NCI-H2029 (cell line): ENCODE results near the gene FAM76B.

ENCODE experiments used
- DNase-seq: peaks from one replicate; lab custom pipeline; 2025; lab: John Stamatoyannopoulos, UW

The FAM76B gene

DNA sequence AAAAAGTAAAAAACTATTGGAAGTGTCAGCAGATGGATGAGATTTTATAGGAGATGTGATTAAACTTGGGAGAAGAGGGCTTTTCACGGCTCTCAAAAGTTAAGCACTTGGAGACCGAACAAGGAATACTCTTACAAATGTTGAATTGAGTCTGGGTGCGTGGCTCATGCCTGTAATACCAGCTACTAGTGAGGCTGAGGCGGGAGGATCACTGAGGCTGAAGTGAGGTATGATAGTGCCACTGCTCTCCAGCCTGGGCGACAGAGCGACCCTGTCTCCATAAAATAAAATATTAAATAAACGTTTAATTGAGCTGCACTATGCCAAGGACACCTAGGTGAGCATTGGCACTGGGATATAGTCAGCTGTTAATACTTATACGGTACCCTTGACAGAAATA is 2.6 kb upstream of the FAM76B start:
- no peak for DNase-seq

DNA sequence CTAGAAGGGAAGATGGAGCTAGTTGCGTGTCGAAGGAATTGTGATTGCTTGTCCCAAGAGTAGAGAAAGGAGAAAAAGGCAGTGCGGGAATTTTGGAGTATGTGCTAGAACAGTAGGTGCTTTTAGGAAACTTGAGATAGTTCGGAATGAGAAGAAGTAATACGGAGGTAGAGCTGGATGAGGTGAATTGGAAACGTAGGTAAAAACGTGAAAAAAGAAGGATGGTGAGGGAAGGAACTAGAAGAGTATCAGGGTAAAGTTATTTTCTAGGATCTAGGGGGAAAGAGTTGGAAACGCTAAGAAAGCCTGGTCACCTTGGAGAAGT is 2.1 kb upstream of the FAM76B start:
- no peak for DNase-seq

DNA sequence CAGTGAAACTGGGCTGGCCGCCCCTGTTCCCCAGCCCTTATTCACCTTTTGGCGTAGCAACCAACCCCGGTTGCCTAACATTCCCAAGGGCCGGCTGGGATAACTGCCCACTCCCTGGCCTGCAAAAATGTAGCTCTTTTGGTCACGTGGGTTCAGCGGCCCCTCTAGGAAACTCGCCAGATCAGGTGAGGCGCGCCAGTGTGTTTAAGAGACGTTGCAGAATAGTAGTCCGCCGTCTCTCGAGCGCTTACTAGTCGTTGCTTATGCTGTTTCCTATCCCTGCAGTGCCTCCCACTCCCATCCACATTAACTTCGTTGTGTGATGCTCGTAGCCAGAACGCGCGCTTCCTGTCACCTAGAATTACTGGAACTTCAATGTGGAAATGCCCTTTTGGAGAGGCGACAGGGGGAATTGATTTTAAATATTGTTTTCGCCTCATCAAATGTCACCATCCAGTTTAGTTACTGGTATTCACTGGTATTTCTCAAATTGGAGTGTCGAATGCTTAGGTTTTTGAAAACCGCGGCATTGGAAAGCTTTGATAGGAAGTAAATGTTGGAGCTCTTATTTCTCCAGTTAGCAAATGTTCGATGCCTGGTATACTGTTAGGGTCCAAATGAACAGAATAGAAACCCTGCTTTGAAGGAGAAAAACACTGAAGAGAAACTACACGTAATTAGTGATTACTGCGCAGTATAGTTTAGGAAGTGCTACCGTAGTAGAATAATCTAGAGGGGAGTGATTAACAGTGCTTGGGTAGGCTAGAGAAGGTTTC is 1.5 kb upstream of the FAM76B start:
- peak; percentile 25 for DNase-seq

DNA sequence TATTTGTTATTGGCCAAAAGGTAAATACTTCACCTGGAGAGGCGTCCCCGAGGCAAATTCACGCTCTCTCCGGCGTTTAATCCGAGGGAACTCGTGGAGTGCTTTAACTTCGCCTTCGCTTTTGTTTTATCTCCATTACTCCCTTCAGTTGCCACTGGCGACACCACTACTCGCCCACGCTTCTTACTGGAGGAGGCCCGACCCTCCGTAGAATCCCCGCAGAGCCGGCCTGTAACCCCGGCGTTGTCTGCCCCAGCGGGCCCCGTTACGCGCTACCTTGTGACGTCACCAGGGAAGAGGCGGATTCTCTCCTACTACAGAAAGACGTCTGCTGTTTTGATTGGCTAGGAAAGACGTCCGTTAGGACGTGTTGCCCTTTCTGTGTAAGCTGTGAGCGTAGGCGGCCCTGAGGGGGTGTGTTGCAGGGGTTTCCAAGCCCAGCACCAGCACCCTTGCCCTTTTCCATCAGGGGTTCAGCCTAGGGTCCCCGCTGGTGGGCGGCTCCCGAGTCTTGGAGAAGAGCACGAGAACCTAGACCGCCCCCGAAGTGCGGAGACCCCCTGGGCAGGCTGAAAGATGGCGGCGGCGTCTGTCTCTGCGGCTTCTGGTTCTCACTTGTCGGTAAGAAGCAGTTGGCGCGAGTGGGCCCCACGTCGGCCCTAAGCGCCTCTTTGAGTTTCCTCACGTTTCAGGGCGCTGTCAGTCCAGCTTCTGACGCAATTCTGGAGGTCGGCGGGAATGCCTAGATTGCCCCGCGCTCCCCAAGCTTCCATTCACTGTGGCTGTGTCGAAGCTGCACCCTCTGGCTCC is 746 bp upstream of the FAM76B start, which contains the start of gene CEP57:
Gene CEP57, plus strand, starts transcription at position 376 of the 810 bp plus-strand sequence. Its CDS starts 201 bp downstream, at position 577.
- peak; percentile 97 for DNase-seq

DNA sequence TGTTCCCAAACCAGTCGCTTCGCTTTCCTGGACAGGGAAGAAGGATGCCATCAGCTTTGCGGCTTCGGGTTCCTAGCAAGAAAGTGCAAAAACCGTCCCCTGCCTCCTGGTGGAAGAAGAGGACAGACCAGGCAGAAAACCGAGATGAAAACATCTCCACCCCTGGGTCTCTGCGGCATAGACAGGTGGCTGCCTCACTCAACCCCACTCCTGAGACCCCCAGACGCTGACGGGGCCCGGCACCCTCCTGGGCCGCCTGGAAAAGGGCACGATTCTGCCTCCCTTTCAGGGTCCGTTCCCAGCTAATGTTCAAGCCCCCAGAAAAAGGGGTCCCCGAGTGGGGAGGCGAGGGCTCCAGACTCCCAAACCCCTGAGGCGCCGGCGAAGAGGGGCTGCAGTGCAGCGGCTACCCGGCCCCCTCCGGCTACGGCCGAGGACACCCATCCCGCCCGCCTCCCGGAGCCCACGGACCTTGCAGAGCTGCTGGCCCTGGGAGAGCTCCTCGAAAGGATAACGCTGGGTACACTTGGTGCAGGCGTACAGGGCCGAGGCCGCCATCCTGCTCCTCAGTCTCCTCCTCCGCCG is 569 bp downstream of the FAM76B start:
- DNase-seq, result no peak

DNA sequence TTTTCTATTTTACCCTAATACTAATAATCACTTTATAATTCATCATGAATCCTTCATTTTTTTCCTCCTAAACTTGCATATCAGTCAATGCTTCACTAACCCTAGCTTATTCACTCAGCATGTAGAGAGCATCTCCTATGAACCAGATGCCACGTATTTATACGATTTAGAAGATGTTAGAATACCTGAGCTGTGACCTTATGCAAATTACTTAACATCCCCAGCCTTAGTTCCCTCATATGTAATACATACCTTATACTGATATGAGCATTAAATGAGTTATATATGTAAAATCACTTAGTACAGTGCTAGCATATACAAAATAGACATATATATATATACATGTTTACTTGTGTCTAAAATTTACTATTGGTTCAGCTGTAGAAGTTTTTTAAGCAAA is 9.0 kb downstream of the FAM76B start:
- DNase-seq, result no peak

DNA sequence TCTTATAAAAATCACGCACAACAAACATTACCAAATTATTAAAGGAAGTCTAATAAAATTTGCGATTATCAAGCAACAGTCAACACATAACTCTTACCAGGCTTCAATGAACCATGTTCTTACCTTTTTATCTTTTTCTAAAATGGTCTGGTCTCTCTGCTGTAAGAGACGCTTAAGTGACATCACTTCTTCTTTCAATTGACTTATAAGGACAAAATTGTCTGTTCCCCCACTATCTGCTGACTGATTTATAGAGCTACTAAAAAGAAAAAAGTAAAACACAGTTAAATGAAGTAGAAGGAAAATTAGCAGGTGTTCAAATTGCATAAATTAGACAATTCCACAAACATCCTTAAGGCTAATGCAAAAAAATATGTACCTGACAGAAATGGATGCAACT is 10.9 kb downstream of the FAM76B start:
- DNase-seq, result no peak

DNA sequence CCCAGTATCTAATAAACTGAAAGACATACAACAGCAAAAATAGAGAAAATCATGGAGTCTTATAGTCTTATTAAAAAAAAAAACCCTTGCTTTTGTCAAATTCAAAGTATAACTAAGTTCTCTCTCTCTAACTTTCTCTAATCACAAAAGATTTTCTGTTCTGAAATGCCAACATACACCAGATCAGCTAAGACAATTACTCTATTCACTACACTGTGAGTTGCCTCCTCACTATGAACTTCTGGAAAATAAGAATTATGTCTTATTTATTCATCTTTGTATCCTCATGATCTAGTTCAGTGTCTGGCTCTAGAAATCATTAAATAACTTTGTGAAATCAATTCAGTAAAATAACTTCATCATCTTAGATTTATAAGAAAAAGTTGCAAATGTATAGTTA is 12.7 kb downstream of the FAM76B start:
- no peak for DNase-seq

DNA sequence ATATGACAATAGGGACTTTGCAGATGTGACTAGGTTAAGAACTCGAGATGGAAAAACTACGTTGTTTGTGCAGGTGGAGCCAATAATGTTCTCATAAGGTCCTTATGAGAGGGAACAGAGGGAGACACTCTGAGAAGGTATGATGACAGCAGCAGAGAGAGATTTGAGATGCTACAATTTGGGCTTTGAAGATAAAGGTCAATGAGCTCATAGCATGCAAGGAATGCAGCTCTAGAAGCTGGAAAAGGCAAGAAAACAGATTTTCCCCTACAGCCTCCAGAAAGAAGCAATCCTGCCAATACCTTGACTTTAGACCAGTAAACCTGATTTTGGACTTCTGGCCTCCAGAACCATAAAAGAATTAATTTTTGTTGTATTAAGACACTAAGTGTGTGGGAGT is 21.1 kb downstream of the FAM76B start:
- no peak for DNase-seq

DNA sequence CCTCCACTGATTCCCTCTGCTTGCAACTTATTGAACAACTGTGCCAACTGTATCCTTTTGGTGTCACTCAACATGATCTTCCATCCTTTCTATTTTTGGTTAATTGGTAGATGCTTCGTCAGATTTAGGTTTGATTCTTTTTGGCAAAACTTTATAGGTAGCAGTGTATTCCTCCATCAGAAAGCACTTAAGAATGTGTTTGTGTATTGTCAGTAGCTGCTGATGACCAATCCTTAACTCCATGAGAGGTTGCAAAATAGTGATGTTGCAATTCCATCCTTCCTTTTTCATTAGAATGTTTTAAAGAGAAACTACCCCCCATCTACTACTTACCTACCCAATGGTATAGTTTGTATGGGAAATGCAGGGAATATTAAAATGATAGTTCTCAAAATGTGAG is 22.1 kb downstream of the FAM76B start:
- DNase-seq, result no peak

DNA sequence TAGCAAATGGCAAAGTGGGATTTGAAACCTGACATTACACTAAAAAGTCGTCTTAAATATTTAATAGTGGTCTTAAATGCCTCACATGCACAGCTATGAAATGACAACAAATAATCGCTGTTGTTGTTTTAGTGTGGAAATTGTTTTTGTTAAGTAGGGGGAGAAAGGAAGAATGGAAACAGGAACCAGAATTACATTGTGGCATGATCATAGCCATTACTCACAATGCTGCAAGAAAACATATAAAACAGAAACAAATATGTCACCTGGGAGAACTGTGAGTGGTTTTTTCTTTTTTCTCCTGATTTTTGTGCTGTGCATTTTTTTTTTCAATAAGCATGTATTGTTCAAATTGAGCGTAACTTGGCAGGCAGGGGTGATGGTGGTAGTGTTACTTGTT is 22.9 kb downstream of the FAM76B start:
- DNase-seq, result no peak

DNA sequence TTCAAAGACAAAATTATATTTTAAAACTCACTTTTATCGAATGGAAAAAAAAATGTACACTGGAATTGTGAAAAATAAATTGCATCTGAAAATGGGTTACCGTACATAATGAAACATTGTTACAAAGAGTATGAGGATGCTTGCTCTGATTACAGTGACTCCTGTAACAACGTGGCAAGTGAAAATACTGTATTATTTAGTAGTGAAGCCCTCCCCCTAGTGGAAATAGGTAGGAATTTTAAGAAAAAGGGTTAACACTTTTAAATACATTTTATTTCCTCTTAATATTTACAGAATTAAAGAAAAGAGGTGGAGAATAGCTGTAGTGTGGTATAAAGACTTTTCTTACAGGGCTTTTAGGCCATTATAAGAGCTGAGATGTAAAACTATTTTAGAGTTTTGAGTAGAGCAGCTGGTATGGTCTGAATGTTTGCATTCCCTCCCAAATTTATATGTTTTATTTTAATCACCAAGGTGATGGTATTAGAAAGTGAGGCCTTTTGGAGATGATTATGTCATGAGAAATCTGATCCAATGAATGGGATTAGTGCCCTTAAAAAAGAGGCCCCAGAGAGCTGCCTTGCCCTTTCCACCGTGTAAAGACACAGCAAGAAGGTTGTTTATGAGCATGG is 25.2 kb downstream of the FAM76B start:
- DNase-seq, result peak; percentile 34

DNA sequence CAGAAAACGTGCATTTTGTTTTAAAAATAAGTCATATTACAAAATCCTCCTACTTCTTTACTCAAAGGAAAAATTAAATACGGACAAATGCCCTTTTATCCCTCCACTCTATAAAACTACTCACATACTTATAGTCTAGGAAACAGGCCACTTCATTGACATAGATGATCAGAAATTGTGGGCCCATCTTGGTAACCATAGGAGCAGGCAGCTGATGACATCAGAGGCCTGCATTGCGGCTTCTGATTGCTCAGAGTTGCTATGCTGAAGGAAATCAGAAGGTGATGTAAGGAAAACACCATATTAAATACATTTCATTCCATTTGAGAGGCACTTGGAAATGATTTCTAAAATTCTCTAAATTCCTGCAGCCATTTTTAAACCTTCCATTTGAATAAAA is 27.0 kb downstream of the FAM76B start:
- DNase-seq, result no peak

DNA sequence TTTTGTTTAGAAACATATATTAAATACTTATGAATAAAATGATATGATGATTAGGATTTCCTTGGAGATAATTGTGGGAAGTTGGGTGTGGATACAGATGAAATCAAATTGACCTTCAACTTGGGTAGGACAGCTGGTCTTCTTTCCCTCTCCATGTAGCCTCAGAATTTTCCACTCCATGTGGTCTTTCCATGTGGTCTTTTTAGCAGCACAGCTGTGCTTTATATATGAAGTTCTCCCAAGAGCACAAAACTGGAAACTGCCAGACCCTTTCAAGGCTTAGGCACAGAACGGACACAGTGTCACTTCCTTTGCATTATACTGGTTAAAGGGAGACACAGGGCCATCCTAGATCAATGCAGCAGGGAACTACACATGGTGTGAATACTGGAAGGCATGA is 28.6 kb downstream of the FAM76B start:
- DNase-seq, result no peak

DNA sequence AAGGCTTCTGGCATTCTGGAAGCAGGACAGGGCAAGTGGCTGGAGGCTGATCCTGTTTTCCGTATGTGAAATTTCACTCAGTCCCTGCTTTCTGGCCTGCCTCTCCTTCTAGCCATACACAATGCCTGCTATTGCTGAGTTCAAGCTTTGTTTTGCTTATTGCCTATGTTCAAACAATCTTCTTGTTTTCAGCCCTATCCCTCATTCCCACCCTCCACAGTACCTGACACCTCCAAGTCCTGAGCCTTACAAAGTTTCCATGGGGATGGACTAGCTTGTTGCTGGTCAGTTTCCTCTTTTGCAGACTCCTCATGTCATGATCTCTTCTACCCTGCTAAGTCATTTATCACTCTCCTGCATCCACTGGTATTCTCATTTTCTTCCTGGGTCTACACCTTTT is 38.1 kb downstream of the FAM76B start:
- DNase-seq, result no peak

DNA sequence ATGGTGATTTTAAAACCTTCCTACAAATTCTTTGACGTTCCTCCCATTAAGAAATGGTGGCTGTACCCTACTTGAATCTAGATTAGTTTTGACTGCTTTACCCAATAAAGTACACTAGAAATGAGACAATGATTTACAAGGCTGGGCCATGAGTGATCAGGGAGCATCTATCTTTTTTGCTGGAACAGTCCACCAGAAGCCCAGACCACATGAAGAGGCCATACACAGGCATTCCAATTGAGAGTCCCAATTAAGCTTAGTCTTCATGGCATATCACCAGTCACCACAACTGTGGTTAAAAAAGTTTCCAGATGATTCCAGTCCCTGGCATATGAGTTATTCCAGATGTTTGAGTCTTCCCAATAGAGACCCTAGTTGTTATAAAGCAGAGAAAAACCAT is 39.5 kb downstream of the FAM76B start:
- no peak for DNase-seq

DNA sequence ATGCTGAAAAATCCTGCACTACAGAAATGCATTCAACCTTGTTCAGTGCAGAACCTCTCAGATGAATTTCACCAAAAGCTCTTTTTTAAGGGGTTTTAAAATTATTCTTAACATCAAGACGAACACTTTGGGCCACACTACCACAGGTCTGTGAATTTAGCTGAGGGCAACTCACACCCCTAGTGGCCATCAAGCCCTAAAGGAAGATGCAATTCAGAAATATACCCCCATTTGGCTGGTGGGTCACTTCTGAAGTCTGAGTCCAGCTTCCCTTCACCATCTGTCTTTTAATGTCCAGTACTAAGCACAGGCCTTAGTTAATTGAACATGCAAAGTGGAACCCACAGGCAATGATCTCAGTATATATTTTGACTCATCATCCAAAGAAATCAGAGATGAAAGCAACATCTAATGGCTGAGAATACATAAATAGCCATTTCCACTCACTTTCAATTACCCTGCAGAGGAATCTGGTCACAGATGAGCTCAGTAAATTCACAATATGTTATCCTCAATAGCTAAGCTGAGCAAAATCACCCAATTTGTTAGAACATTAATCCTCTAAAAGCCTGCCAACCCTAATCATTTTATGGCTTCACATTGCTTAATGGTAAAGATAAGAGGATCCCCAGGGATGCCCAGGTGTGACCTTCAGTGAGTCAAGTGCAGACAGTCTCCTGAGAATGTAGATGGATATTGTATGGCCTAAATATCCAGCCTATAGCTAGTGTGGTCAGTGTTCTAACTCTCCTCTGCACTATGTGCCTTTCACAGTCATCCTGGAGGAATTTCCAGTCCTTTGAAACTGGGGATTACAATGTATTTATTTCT is 50.3 kb downstream of the FAM76B start:
- DNase-seq, result no peak

DNA sequence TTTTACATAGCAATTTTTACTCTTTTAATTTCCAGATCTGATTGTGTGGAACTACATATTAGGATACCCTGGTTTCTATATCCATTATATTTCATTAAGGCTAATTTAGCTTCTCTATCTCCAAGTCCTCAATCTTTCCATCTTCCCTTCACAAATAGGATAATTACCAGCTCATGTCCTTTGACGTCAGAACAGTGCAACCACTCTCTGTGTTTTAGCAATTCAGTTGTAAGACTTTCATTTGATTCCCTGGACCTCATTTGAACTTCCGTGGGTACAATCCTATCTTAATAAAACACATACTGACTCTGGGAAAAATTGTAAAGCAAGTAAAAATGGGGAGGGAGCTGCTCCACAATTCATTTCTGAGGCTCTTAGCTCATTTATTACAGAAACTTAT is 52.8 kb downstream of the FAM76B start:
- DNase-seq, result no peak

DNA sequence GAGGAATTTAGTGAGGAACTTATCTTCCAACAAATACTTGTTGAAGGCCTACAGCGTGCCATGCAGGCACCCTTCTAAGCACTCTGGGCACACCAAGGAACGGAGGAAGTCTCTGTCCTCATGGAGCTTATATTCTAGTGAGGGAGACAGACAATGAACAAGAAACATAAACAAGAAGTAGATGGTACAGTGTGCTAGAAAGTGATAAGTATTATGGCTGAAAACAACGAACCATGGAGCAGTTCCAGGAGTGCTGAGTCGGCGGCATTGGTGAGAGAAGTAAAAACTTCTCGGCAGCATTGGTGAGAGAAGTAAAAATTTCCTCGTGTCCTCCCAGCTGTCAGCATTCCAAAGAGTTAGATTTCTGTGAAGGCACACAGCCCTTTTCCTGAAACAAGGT is 53.2 kb downstream of the FAM76B start:
- DNase-seq, result no peak

DNA sequence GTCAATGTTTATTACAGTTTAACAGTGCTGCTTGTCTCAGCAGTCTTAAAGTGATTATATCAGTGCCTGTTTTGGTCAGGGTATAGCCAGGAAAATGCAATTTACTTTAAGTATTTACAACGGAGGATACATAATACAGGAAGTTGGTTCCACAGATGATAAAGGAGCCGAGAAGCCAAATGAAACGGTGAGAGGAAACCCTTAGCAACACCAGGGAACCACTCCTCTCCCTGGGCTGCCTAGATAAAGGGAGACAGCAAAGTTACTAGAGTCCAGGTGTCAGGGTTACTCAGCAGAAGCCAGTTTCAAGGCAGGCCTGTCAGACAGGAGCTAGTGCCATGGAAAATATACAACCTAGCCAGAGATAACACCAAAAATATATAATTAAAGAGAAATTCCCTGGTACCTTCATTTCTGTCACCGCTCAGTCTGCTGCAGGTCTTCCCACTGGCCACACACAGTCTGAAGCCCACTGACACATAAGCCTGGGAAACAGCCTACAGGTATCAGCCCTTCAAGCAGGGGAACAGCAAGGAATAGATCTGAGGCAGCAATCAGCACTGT is 55.5 kb downstream of the FAM76B start:
- DNase-seq, result no peak

DNA sequence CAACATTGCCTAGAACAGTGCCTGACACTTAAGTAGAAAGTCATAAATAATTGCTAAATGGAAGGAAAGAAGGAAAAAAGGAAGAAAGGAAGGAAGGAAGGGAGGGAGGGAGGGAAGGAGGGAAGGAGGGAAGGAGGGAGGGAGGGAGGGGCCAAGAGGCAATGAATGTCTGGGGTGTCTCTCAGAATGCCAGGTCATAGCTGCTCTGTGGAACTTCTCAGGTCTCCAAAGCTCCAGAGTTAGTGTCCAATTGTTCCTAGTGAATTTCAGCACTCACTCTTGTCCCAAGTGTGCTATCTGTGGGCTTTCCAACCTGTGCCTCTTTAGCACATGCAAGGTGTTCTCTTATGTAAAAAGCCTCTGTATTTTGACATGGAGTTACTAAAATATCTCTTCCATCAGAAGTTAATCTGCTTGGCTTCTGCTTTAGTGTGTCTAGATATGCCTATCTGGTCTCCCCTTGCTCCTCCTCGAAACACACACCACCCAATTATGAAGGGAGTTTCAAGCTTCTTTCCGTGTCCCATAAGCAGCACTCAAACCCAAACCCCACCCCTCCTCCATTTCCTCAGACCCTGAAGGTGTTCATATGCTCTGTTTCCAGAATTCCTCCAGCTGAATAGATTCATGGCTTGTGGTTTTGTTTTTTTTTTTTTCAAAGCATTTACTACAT is 56.5 kb downstream of the FAM76B start:
- DNase-seq, result no peak
